Measurements from ENCODE around the gene ZNF280B.

Gene ZNF280B

DNA sequence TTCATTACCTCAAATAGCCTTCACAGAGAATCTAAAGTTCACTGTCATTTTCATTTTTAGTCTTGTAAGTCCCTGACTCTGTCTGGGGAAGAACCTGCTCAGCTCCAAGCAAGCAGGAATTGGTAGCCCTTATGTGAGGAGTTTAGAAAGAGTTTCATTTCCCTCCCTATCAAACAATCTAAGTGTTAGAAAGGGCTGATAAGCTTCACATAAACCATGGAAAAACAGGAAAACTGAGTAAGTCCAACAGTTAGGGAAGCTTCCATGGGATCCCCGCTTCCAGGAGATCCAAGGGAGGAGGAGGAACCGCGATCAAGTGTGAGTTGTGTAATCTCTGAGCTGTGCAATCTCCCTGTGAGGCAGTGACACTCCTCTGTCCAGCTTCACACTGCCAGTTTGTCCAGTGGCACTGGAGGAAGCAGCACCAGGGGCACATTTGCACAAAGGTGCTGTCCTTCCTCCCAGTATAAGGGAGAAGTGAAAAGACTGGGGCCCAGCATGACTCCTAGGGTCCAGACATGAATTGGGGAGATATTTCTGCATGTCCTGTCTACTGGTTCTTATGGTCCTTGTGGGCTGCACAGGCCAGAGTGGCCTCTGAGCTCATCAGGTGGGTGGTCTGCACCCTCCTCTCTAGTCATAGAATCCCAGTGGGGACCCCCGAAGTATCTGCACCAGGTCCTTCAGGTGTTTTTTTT lies 46.2 kb upstream of the ZNF280B start:
- TF ChIP-seq, protein P1, sequence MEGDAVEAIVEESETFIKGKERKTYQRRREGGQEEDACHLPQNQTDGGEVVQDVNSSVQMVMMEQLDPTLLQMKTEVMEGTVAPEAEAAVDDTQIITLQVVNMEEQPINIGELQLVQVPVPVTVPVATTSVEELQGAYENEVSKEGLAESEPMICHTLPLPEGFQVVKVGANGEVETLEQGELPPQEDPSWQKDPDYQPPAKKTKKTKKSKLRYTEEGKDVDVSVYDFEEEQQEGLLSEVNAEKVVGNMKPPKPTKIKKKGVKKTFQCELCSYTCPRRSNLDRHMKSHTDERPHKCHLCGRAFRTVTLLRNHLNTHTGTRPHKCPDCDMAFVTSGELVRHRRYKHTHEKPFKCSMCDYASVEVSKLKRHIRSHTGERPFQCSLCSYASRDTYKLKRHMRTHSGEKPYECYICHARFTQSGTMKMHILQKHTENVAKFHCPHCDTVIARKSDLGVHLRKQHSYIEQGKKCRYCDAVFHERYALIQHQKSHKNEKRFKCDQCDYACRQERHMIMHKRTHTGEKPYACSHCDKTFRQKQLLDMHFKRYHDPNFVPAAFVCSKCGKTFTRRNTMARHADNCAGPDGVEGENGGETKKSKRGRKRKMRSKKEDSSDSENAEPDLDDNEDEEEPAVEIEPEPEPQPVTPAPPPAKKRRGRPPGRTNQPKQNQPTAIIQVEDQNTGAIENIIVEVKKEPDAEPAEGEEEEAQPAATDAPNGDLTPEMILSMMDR (IDR thresholded peaks at IDR 0.05; ENCODE audit: low read depth, low read length, missing control alignments): no peak
- Histone ChIP-seq H3K27me3 (replicated peaks) (peaks cover 28% of the 10 kb centered on the region), H3K4me3 (ENCODE audit: low read depth, low read length) (no peak overlapping the region), H3K36me3 (replicated peaks) (no peaks in the 10 kb centered on the region), H3K27ac (no peak overlapping the region)
- DNase-seq: no peak
- in situ Hi-C loops (cut with HindIII; ENCODE audit: low pct_ligation_motif_present, low sequenced_read_pairs): no loop called here

- no peak overlapping the region for H3K27ac ChIP-seq
- no peak for DNase-seq
- TF ChIP-seq, protein P1 (IDR thresholded peaks at IDR 0.05; ENCODE audit: low read depth, low read length, missing control alignments): no peak
- H3K36me3 ChIP-seq (replicated peaks): no peaks in the 10 kb centered on the region
- in situ Hi-C loops (cut with HindIII; ENCODE audit: low pct_ligation_motif_present, low sequenced_read_pairs): no loop called here
- peaks cover 33% of the 10 kb centered on the region for H3K27me3 ChIP-seq (replicated peaks)
- no peak overlapping the region for H3K4me3 ChIP-seq (ENCODE audit: low read depth, low read length)
These were observed 45.4 kb upstream of the ZNF280B start for GRCh38 chr22:22553735-22554586.

GRCh38 chr22:22553141-22553540 lies 44.6 kb upstream of the ZNF280B start:
- DNase-seq: no peak
- in situ Hi-C loops (cut with HindIII; ENCODE audit: low pct_ligation_motif_present, low sequenced_read_pairs): no loop called here
- TF ChIP-seq, protein P1 (IDR thresholded peaks at IDR 0.05; ENCODE audit: low read depth, low read length, missing control alignments): no peak
- Histone ChIP-seq H3K36me3 (replicated peaks) (no peaks in the 10 kb centered on the region), H3K27ac (no peak overlapping the region), H3K4me3 (ENCODE audit: low read depth, low read length) (no peak overlapping the region), H3K27me3 (replicated peaks) (peaks cover 36% of the 10 kb centered on the region)

DNA sequence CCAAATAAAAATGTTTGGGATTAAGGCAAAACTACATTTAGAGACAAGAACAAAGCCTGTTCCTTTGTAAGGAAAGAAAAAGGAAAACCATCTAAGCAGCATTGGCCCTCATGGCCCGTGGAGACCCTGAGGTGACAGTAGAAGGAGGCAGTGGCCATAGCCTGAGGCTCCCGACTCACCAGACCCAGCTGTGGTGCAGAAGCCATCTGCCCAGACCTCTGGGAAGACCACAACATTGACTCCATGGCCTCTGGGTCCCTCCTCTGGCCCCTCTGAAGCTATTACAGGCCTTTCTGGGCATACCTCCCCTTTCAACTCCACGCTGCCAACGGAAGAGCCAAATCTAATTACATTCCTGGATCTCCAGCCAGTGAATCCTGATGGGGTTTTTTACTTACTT lies 44.1 kb upstream of the ZNF280B start:
- Histone ChIP-seq H3K27me3 (replicated peaks) (peaks cover 39% of the 10 kb centered on the region), H3K36me3 (replicated peaks) (no peaks in the 10 kb centered on the region), H3K27ac (no peak overlapping the region), H3K4me3 (ENCODE audit: low read depth, low read length) (no peak overlapping the region)
- TF ChIP-seq, protein P1 (IDR thresholded peaks at IDR 0.05; ENCODE audit: low read depth, low read length, missing control alignments): no peak
- in situ Hi-C loops (cut with HindIII; ENCODE audit: low pct_ligation_motif_present, low sequenced_read_pairs): no loop called here
- no peak for DNase-seq

DNA sequence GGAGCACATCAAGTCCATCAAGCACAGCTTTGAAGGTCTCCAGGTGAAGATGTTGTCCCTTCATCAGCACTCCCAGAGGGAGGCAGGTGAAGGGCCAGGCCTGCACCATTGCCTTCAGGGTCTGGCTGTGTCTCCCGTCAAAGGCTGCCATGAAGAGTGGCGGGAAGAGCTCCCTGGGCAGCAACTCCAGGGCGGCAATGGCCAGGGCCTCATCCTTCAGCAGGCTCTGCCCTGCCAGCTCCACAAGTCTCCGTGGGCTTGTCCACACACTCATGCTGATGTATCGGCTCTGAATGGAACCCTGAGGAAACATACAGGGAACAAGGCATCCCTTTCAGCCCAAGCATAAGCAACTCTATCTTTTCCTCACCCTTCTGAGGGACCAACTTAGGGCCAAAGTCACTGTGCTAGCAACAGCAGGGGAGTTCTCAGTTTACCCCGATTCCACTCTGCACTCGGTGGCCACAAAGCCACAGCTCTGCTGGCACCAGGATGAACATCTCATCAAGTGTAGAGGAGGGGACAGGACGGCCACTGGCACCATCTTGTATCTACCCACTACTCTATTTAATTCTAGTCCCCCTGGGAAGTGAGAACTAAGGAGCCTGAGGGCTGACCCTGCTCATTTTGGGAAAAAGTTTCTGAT lies 42.4 kb upstream of the ZNF280B start:
- TF ChIP-seq, protein P1 (IDR thresholded peaks at IDR 0.05; ENCODE audit: low read depth, low read length, missing control alignments): no peak
- in situ Hi-C loops (cut with HindIII; ENCODE audit: low pct_ligation_motif_present, low sequenced_read_pairs): no loop called here
- no peak overlapping the region for H3K27ac ChIP-seq
- H3K4me3 ChIP-seq (ENCODE audit: low read depth, low read length): no peak overlapping the region
- H3K36me3 ChIP-seq (replicated peaks): no peaks in the 10 kb centered on the region
- H3K27me3 ChIP-seq (replicated peaks): peaks cover 33% of the 10 kb centered on the region
- DNase-seq: no peak

Measured in brain microvascular endothelial cell (primary cell).